Right kidney (tissue), 9 donors: Measurements from ENCODE around the gene FREY1.

ENCODE experiments used
- DNase-seq: peaks from one replicate; pipeline ENCODE4 v3.0.0-alpha.2; 2016
- long read RNA-seq, 8 donors: transcript quantifications; one replicate each; lab custom pipeline, GENCODE V29; 2026

Gene FREY1, protein sequence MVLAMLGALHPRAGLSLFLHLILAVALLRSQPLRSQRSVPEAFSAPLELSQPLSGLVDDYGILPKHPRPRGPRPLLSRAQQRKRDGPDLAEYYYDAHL
- long read RNA-seq, donor 1 = 0 reads
- long read RNA-seq, donor 2, partial matches to known transcripts = 0 of 1 reads
- long read RNA-seq, donor 2, other reads (novel, unspliced or antisense) = 0 of 1 reads
- long read RNA-seq, donor 3 = 0 reads
- long read RNA-seq, donor 4 = 0 reads
- long read RNA-seq, donor 5 = 0 reads
- long read RNA-seq, donor 6 = 0 reads
- long read RNA-seq, donor 7 = 0 reads
- long read RNA-seq, donor 8 = 0 reads

DNA sequence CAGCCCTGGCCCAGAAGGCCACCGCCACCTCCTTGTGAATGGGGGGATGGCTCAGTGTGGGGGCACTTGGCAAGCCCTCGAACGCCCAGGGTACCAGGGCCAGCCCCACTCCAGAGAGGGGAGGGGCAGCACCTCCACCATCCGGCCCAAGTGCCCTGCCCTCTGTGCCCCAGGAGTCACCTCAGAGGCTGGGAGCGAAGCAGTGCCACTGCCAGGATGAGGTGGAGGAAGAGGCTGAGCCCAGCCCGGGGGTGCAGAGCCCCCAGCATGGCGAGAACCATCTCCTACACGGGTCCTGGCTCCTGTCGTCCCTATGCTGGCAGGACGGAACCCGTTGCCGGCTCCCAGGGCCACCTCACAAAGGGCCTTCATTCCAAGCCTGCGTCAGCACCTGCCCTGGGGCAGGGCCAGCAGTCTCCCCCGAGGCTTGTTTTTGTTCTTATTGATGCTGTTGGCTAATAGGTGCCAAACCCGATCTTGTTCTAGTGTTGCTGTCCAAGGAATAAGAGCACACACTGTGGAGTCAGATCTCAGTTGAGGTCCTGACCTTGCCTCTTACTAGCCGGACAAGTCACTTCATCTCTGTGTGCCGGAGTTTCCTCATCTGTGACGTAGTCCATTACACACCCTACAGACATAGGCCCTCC lies at the start of gene FREY1:
FREY1 (minus strand) TSS at position 307 of the 647 bp plus-strand sequence; CDS start at position 281, 26 bp downstream.
- no peak for DNase-seq

DNA sequence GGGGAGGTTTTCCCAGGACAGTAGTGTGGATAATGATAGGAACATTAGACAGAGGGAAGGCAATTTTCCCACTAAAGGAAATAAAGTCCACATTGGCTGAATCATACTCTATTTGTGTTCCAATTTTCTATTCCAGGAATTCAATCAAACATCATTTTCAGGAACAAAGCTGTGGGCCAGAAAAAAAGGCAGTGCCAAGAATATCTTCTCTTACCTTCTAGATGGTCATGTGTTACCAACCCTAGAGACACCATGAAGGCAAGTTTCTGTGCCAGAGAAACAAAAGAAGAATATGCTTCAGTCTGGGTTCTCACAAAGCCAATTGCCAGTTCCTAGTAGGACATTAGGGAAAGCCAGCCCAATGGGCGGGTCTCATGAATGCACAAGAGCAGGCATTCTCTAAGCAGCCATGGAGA lies 42.9 kb upstream of the FREY1 start:
- no peak for DNase-seq

DNA sequence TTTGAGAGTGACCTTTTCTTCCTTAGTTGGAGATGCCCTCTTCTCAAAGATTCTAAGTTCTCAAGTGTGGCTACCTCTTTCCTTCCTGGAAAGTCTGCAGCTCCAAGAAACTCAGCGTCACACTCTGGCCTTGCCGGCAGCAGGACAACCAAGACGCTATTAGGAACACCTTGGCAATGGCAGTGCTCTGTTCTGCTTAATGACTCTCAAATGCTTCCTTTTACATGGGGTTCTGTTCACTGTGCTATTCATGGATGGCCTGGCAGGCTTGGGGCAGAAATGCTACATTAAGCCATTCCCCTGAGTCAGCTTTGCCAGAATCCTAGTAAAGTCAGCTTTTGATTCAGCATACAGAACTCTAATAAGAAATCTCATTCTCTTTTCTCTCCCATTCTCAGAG lies 41.3 kb upstream of the FREY1 start:
- DNase-seq = no peak

DNA sequence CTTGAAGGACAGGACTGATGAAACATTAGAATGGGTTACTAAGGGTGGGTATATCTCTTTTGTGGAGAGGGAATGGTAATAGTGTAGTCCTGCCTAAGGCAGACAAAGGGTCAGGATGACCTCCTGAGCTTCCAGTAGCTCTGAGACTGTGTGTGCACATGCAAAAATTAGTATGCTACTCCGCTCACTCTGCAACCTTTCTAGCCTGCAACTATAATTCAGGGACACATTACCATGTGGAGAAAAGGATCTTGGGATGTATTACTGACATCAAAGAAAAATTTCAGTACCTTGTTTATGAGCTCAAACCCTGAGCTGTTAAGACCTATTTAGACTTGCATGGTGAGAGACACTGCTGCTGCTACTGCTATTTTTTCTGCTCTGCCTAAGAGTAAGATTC lies 40.8 kb upstream of the FREY1 start:
- no peak for DNase-seq

DNA sequence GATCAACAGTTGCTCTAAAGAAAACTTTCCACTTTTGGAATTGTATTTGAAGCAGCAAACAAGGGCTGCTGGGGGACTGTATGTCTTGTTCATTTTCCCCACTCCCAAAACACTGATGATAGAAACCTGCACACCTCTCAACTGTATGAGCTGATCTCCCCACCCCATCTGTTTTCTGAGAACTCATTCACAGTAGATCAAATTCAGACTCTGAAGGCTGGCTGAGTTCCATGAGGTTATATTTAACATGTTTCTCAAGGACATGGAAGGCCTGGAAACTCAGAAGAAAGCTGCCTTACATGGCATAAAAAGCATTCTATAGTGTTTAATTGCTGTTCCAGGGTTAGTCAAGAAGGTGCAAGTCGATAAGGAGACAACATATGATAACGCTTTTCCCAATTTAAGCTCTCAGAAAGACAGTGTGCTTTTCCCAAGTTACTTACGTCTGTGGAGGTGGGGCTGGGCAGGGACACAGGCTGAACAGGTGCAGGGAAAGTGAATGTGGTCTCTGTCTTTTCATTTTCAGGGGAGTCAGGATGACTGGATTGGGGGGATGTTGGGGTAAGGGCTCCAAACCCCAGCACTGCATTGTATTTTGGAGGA lies 38.4 kb upstream of the FREY1 start:
- no peak for DNase-seq

DNA sequence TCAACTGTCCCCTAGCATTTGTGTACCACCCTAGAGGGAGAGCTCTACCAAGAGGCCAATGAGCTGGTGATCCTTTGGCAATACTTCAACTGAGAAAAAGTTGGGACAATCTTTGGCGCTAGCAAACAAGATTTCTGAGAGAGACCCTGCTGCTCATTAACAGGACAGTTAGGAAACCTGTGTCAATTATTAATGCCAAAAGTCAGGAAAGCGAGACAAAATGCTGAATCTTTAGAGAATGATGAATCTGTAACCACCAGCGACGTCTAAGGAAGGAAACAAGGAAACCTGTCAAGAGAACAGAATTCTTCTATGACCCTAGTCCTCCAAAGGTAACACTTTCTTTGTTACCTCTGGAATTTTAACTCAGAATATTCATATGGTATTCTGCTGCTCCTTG lies 35.3 kb upstream of the FREY1 start:
- no peak for DNase-seq

DNA sequence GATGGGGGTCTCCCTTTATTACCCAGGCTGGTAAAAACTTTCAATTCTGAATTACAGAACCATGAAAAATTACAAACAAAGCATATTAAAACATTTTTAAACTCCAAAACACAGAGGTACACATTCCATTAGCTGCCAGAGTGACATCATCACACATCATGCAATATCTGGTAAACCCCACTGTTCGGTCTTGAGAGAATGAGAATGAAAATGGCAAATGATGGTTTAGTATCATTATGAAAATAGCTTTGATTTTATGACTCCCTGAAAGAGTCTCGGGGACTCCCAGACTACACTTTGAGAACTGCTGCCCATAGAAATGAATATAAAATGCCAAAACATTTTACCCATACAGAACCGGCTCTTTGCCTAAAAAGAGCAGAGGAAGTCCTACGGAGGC lies 34.2 kb upstream of the FREY1 start:
- DNase-seq = no peak

DNA sequence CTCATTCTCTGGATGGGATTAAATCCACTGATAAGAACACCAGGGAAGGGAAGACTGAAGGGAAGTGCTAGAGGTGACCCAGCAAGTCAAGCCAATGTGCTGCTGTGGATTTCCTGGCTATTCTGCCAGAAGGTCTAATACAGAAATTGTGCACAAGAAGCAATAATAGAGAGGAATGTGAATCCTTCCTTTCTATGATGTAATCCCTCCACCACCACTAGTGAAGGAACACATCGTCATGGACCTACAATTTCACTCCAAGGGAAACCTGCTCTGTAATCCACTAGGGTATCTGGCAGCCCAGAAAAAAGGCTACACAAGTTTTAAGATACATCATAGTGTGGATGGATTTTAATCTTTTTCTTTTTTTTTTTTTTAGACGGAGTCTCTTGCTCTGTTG lies 32.8 kb upstream of the FREY1 start:
- no peak for DNase-seq

DNA sequence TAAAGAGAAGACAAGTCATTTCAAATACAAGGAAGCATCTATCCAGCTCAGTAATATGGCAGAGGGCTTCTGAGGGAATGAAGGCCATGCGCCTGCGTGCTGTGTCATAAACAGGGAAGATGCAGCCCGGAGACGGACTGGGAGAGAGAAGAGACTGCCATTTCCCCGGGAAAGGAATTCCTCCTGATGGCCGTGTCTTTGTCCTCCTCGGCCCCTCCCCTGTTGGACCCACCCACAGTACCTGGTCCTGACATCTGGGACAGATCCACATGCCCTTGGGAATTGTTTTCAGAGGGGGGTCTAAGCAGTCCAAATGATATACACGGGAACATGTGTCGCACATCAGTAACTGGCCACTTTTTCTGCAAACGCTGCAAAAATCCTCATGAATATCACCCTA lies 30.8 kb upstream of the FREY1 start:
- DNase-seq = no peak

DNA sequence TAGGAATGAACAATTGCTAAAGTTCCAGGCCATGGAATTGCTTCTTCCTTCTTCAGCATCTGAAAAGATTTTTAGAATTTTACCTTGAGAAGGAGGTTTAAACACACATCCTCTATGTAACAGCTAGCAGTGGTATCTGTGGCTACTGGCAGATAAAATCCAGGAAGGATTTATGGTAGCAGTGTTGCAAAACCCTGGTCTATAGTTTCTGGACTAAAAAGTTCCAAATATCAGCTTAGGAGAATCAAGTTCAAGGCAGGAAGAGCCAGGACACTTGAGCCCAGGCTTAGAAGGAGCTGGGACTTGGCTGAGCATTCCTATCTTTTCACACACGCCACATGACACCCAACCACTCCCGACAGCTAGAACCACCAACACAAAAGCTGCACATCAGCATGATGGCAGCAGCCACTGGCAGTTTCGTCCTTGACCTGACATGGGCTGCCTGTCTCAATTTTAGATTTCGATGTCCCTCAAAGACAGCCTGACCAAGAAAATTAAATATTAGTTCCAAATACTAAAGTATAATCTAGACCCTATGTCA lies 29.5 kb upstream of the FREY1 start:
- no peak for DNase-seq

DNA sequence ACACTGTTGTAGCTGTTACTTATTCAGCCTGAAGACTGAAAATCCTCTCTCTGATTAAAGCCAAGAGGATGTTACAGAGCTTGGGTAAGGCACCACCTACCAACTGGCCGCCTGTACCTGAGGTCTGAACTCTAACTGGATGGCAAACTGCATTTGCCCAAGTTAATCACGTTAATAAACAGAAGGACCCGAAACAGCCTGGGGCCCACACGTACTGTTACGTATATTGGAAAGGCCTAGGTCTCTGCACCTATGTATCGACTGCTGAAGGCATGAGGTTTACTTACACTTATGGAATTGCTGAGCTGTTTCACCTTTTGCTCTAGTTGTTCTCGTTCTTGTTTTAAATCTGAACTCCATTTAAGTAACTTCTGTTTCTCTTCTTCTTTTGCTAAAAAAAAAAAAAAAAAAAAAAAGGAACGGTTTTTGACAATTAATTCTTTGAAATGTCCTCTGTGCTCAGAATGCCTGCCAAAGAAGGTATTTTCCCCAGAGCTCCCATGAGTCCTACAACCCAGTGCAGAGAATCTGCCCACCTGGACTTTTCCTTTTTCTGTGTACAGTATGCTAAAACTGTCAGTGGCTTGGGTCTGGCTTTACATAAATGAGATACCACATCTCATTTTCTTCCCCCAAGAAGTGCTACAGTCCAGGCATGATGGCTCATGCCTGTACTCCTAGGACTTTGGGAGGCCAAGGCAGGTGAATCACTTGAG lies 28.4 kb upstream of the FREY1 start:
- no peak for DNase-seq

DNA sequence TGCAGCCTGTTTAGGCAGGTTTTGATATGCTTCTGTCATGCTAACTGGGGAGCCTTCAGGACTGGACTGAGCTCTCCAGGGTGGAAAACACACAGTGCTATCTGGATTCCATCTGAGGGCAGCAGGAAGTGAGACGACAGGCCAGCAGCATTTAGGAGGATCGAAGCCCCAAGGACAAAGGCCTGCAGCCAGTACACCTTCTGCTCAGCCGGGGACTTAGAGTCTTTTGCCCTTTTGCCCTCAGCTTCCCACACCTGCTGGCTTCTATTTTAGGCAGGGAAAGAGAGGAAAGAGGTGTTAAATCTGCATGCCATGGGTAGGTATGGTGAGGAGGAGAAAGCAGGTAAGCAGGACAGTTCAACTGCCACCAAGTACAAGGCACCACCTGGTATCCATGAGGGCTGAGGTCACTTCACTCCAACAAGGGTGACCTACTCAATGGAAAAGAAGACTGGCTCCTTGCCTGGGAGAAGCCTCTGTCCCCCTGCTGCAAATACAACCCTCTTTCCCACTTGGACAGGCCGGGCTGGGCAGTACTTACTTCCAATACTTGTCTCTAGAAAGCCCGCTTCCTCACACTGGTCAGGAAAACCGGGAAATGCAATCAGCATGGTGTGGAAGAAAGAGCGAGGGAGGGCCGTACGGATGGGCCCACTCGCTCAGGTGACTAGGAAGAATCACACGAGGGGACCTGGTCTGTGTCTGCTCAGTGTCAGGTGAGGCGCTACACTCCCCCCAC lies 27.7 kb upstream of the FREY1 start:
- no peak for DNase-seq

DNA sequence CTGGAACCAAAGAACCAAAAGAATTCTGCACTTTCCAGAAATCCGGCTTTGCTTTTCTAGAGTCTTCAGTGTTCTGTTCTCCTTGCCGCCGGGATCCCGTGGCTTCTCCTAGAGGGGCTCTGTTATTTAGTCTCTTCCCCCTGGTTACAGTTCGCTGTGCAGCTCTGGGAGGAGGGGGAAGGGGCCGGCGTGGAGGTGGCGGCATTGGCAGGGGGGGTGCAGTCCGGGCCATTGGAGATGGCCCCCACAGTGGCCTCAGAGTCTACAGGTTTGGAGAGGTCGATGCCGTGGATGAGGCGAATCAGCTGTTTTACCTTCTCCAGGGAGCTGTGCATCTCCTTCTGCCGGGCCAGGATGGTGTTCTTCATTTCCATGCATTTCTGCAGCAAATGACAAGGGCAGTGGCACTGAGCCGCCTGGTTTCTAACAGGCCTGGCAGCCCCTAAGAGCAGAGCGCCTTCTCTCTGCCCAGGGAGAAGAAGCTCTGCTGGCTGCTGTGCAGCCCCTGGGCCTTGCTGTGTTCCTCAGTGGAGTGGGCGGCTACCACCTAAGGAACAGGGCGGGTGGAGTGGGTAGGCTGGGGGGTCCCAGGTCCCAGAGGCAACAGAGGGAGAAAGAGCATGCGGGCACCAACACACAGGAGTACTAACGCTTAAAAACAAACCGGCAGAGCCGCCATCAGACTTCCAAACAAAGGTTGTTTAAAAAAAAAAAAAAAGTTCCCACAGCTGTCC lies 26.9 kb upstream of the FREY1 start:
- DNase-seq = no peak

DNA sequence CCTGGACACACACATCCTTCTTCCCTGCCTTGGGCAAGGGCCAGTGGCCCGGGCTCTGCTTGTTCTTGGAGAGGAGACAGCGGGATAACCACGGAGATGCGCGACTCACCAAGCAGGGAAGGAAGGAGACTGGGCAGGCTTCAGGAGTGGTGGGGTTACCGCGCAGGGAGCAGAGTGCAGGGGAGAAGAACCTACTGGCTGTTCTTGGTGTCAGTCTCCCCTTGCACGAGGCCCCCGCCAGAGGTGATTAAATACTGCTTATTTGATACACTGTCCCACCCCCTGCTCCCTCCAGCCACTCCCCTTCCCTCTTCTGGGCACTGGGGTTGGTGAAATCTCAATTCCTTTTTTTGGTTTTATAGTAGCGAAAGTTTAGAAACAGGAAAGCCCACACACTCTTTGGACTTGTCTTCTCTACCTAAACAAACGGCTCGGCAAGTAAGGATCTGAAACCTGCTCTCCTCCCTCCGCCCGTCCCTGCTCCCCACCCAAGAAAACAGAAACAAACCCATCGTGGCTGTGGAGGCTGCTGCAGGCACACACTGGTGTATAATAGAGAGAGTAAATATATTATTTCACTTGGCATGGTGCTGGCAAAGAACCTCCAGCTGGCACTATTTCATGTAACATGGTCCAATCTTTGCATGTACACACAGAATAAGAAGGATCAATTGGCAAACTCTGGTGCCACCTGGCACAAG lies 26.2 kb upstream of the FREY1 start:
- no peak for DNase-seq

DNA sequence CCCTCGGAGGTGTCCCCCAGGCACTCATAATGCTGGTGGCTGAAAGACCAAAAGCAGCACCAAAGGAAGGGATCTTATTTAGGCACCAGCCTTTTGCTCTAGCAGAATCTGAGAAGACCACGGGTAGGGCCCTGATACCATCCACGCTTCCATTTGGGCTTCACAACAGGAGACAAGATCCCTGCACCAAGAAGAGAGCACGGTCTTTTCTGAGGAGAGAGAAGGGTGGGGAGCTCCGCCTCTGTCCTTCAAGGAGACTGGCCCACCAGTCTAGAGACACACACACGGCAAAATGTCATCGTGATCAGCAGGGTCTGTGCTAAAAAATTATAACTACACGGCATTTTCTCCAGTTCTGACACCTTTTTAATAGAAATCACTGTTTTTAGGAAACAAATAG lies 25.1 kb upstream of the FREY1 start:
- DNase-seq = no peak

DNA sequence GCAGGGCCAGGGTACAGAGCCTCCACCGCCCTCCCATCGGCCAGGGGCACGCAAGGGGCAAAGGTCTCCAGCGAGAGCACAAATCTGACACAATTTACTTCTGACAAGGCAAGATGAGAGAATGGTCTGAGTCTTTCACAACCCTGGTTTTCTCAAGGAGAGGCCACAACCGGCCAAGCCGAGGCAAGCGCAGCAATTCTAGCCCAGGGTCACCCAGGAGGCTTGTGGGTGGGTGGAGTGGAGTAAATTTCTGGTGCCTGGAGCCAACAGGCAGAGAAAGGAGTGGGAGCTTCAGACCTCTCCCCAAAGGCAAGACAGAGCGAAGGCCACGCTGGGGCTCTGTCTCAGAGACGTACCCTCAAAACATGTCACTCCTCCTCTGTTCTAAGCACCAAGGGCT lies 24.7 kb upstream of the FREY1 start:
- no peak for DNase-seq

DNA sequence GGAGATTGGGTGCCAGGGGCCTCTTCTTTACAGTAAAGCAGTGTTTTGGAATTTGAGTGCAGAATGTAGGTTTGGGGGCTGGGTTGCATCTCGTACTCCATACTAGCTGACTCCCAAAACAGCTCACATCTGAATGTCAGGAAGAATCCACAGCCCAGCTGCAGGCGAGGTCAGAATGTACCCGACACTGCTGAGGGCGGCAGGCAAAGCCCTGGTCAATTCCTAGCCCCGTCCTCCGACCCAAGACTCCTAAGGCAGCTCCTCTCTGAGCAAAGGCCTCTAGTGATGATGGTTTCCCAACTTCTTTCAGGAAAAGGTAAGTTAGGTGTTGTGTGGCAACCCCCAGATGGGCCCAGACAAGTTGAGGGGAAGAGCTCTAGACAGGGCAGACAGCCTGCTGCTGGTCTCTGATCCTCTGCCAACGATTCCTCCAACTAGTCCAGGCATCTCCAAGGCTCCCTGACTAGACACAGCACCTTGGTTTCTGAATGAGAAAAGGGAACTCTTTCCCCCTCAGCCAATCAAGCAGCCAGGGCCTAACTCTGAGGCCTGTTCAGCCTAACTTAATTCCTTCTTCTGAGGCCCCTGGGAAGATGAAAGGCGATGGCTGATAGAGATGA lies 24.0 kb upstream of the FREY1 start:
- no peak for DNase-seq

DNA sequence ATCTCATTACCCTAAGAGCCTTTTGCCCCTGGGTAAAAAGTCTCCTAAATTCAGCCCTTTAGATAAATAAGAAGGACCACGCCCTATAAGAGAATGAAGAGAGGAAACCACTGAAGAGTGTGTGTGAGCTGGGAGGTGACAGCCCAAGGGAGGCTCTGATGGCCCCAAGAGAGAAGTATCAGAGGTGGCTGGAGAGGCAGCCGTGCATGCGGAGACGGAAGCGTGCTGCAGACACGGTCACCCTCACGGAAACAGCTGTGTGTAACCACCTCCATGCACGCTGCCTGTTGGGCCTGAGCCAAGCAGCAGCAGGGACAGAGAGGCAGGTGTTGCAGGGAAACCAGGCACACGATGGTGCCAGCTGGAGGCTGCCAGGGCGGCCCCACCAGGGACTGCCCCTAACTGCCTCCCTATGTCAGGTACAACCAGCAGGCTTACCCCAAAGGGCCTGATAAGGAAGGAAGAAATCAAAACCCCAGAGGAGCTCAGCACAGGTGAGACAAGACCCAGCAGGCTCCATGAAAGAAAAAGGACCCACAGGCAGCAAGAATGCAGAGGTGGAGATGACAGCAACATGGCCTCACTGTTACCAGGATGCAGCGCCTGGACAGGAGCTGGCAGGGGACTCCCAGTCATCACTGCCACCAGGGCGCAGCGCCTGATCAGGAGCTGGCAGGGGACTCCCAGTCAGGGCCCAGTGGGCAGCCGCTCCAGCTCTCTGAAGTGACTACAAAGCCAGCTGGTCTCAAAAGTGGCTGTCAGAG lies 23.1 kb upstream of the FREY1 start:
- no peak for DNase-seq

DNA sequence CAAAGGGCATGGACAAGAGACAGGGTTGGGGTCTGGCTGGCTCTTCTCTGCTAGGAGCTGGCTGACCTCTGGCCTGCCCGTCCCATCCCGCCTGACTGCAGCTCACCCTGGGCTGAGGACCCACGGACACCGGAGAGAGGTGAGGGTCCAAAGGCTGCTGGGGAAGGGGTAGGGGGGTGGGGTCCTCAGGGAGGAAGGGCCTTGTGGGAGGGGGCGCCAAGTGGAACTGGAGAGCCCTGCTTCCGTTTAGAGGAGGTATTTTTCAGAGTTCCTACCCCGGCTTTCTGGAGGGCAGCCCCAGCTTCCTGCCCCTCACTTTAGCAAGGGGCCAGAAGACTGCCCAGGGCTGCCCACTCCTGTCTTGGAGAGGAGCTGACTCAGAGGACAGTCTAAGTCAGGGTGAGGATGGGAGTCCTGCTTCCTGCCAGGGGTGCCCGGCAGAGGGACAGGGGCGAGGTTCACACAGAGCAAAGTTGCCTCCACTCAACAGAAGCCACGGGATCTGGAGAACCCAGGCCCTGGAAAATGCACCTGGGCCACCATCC lies 22.5 kb upstream of the FREY1 start:
- DNase-seq = no peak
